ENCODE measurements around the gene KLF6.

Gene KLF6

DNA sequence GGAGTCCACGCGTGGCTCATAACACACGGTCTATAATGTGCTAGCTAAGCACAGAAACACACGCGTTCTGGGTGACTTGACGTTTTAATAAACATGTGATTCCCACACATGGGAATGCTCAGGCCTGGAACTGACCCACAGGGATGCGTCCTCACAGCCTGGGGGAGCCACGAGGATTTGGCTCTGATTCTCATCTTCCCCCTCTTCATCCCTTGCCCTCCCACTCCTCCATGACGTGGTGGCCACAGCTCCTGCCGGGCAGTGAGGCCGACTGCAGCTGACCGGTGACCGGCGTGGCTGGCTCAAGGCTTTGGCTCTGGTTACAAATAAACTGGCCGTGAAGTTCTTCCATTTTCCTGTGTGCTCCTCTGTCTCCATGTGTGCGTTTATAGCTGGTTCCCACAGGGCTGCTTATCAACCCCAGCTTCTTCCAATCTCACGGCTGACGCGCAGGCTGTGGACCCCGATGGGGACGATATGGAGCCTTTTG lies 40.9 kb upstream of the KLF6 start:
- no peak for DNase-seq
- Histone ChIP-seq H3K27ac (no peak overlapping the region), H3K27me3 (ENCODE audit: insufficient read depth, low read depth, severe bottlenecking) (no peaks in the 10 kb centered on the region), H3K36me3 (no peaks in the 10 kb centered on the region), H3K9me3 (ENCODE audit: severe bottlenecking) (no peaks in the 10 kb centered on the region), H3K4me3 (ENCODE audit: low read depth, low read length) (no peak overlapping the region)
- TF ChIP-seq, protein P1, sequence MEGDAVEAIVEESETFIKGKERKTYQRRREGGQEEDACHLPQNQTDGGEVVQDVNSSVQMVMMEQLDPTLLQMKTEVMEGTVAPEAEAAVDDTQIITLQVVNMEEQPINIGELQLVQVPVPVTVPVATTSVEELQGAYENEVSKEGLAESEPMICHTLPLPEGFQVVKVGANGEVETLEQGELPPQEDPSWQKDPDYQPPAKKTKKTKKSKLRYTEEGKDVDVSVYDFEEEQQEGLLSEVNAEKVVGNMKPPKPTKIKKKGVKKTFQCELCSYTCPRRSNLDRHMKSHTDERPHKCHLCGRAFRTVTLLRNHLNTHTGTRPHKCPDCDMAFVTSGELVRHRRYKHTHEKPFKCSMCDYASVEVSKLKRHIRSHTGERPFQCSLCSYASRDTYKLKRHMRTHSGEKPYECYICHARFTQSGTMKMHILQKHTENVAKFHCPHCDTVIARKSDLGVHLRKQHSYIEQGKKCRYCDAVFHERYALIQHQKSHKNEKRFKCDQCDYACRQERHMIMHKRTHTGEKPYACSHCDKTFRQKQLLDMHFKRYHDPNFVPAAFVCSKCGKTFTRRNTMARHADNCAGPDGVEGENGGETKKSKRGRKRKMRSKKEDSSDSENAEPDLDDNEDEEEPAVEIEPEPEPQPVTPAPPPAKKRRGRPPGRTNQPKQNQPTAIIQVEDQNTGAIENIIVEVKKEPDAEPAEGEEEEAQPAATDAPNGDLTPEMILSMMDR (IDR thresholded peaks at IDR 0.05; ENCODE audit: low read depth, low read length) = no peak

DNA sequence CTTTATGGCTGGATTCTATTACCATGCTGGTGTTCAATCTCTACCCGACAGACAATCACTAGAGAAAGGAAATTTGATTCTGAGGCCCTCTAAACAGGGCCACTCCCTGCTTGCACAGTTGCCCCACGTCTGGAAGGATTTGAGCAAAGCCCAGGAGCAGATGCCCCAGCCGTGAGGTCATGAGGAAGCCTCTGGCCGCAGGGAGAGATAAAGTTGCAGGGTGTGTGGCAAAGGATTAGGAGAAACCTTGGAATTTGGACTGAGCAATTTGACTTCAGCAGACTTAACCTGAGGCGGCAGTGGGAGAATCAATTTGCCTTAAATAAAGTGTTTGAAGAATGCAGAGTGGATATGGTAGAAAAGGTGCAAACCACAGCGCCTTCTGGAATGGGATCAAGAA lies 40.2 kb upstream of the KLF6 start:
- H3K4me3 ChIP-seq (ENCODE audit: low read depth, low read length) = no peak overlapping the region
- TF ChIP-seq, protein P1 (IDR thresholded peaks at IDR 0.05; ENCODE audit: low read depth, low read length) = no peak
- no peaks in the 10 kb centered on the region for H3K27me3 ChIP-seq (ENCODE audit: insufficient read depth, low read depth, severe bottlenecking)
- peak; percentile 73 for DNase-seq
- H3K27ac ChIP-seq = no peak overlapping the region
- no peaks in the 10 kb centered on the region for H3K36me3 ChIP-seq
- no peaks in the 10 kb centered on the region for H3K9me3 ChIP-seq (ENCODE audit: severe bottlenecking)

- no peak for DNase-seq
- TF ChIP-seq, protein P1 (IDR thresholded peaks at IDR 0.05; ENCODE audit: low read depth, low read length) = no peak
- no peaks in the 10 kb centered on the region for H3K27me3 ChIP-seq (ENCODE audit: insufficient read depth, low read depth, severe bottlenecking)
- H3K36me3 ChIP-seq = no peaks in the 10 kb centered on the region
- no peak overlapping the region for H3K4me3 ChIP-seq (ENCODE audit: low read depth, low read length)
- no peaks in the 10 kb centered on the region for H3K9me3 ChIP-seq (ENCODE audit: severe bottlenecking)
- H3K27ac ChIP-seq = no peak overlapping the region
Measured at GRCh38 chr10:3822541-3823330, 37.7 kb upstream of the KLF6 start.

- DNase-seq = peak; percentile 84
- TF ChIP-seq, protein P1 (IDR thresholded peaks at IDR 0.05; ENCODE audit: low read depth, low read length) = no peak
- no peaks in the 10 kb centered on the region for H3K27me3 ChIP-seq (ENCODE audit: insufficient read depth, low read depth, severe bottlenecking)
- H3K27ac ChIP-seq = peak overlapping the region; percentile 72
- H3K4me3 ChIP-seq (ENCODE audit: low read depth, low read length) = peak overlapping the region; percentile 39
- H3K36me3 ChIP-seq = no peaks in the 10 kb centered on the region
- H3K9me3 ChIP-seq (ENCODE audit: severe bottlenecking) = no peaks in the 10 kb centered on the region
Measured at GRCh38 chr10:3820255-3820654, 35.2 kb upstream of the KLF6 start.

DNA sequence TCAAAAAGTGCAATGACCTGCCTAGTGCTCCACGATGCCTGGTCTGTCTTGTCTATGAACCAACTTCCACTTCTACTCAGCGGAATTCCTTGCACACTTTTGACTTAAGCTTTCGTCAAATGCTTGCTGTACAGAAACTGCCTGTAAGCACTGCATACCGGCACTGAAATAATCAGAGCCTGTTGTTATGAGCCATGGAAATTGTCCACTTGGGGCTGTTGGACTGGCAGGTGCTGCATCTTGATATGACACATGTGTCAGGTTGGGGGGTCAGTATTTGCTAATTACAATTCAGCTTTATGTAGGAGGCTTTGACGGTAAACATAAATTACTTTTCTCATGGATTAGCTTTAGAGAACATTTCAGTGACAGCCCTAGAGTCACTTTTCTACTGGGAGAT lies 32.0 kb upstream of the KLF6 start:
- H3K27me3 ChIP-seq (ENCODE audit: insufficient read depth, low read depth, severe bottlenecking) = no peaks in the 10 kb centered on the region
- H3K27ac ChIP-seq = no peak overlapping the region
- TF ChIP-seq, protein P1 (IDR thresholded peaks at IDR 0.05; ENCODE audit: low read depth, low read length) = no peak
- DNase-seq = no peak
- H3K36me3 ChIP-seq = no peaks in the 10 kb centered on the region
- no peaks in the 10 kb centered on the region for H3K9me3 ChIP-seq (ENCODE audit: severe bottlenecking)
- H3K4me3 ChIP-seq (ENCODE audit: low read depth, low read length) = no peak overlapping the region

- Histone ChIP-seq H3K27ac (no peak overlapping the region), H3K27me3 (ENCODE audit: insufficient read depth, low read depth, severe bottlenecking) (no peaks in the 10 kb centered on the region), H3K4me3 (ENCODE audit: low read depth, low read length) (no peak overlapping the region), H3K9me3 (ENCODE audit: severe bottlenecking) (no peaks in the 10 kb centered on the region), H3K36me3 (no peaks in the 10 kb centered on the region)
- no peak for DNase-seq
- TF ChIP-seq, protein P1 (IDR thresholded peaks at IDR 0.05; ENCODE audit: low read depth, low read length) = no peak
Measured at GRCh38 chr10:3814838-3815220, 29.8 kb upstream of the KLF6 start.
